Measurements from ENCODE around the gene PLCB2.
A peak's percentile ranks its signal among the peaks of the same experiment; 100 is the strongest.

PLCB2 gene

GRCh38 chr15:40283615-40284300, 24.0 kb downstream of the PLCB2 start:
- no peak for DNase-seq

GRCh38 chr15:40282869-40283614, 24.7 kb downstream of the PLCB2 start, which contains the start of gene ANKRD63:
TSS of gene ANKRD63 (minus strand) at chr15:40283064. CDS start at chr15:40282586, 478 bp downstream.
- DNase-seq = no peak

GRCh38 chr15:40282147-40282868, 25.4 kb downstream of the PLCB2 start:
- DNase-seq = no peak

GRCh38 chr15:40281801-40282146, 26.0 kb downstream of the PLCB2 start:
- DNase-seq = no peak

GRCh38 chr15:40281057-40281800, 26.5 kb downstream of the PLCB2 start:
- DNase-seq = no peak

GRCh38 chr15:40280260-40281056, 27.3 kb downstream of the PLCB2 start:
- DNase-seq = no peak

GRCh38 chr15:40279437-40280141, 28.1 kb downstream of the PLCB2 start:
- DNase-seq = peak; percentile 22

- DNase-seq = no peak
These were observed 29.7 kb downstream of the PLCB2 start for GRCh38 chr15:40278026-40278425.

GRCh38 chr15:40277471-40277870, 30.3 kb downstream of the PLCB2 start:
- no peak for DNase-seq

GRCh38 chr15:40276927-40277326, 30.8 kb downstream of the PLCB2 start:
- peak; percentile 29 for DNase-seq

GRCh38 chr15:40275954-40276353, 31.8 kb downstream of the PLCB2 start:
- DNase-seq = no peak

- DNase-seq = no peak
These were observed 32.2 kb downstream of the PLCB2 start for GRCh38 chr15:40275523-40275922.

- DNase-seq = peak; percentile 77
These were observed 33.1 kb downstream of the PLCB2 start for GRCh38 chr15:40274350-40275274.

- no peak for DNase-seq
These were observed 34.3 kb downstream of the PLCB2 start for GRCh38 chr15:40273428-40273827.

GRCh38 chr15:40272485-40273056, 35.2 kb downstream of the PLCB2 start:
- DNase-seq = no peak

GRCh38 chr15:40271685-40272484, 35.9 kb downstream of the PLCB2 start:
- DNase-seq = no peak

GRCh38 chr15:40270246-40270995, 37.3 kb downstream of the PLCB2 start:
- DNase-seq = no peak

- no peak for DNase-seq
These were observed 38.1 kb downstream of the PLCB2 start for GRCh38 chr15:40269604-40270003.

All from NCI-H1694 (cell line).